GM19467 (cell line): ENCODE data around the gene HSF2.
A peak's percentile ranks its signal among the peaks of the same experiment; 100 is the strongest.

Experiments used
- ATAC-seq: cut with Tn5 transposase; IDR thresholded peaks from one replicate; pipeline ENCODE4 v1.9.1; 2021; ENCODE audit warnings: mild to moderate bottlenecking, moderate library complexity; ENCODE audit not compliant: unreplicated experiment

The HSF2 gene

GRCh38 chr6:122394016-122394415 is 5.4 kb upstream of the HSF2 start:
- no peak for ATAC-seq

- ATAC-seq: no peak
These were observed 451 bp upstream of the HSF2 start for GRCh38 chr6:122399055-122399347.

GRCh38 chr6:122400121-122400450 is 634 bp downstream of the HSF2 start:
- peak; percentile 13 for ATAC-seq

GRCh38 chr6:122400462-122401089 is 1.1 kb downstream of the HSF2 start:
- no peak for ATAC-seq

GRCh38 chr6:122401104-122401503 is 1.7 kb downstream of the HSF2 start:
- no peak for ATAC-seq

GRCh38 chr6:122404444-122404843 is 5.0 kb downstream of the HSF2 start:
- no peak for ATAC-seq

GRCh38 chr6:122405417-122405816 is 6.0 kb downstream of the HSF2 start:
- ATAC-seq: no peak

GRCh38 chr6:122406187-122406586 is 6.7 kb downstream of the HSF2 start:
- ATAC-seq: no peak

GRCh38 chr6:122407712-122408111 is 8.3 kb downstream of the HSF2 start:
- no peak for ATAC-seq

- no peak for ATAC-seq
These were observed 8.8 kb downstream of the HSF2 start for GRCh38 chr6:122408240-122408639.

GRCh38 chr6:122408702-122409458 is 9.4 kb downstream of the HSF2 start:
- ATAC-seq: no peak

GRCh38 chr6:122412001-122412400 is 12.5 kb downstream of the HSF2 start:
- no peak for ATAC-seq

- no peak for ATAC-seq
These were observed 17.4 kb downstream of the HSF2 start for GRCh38 chr6:122416825-122417224.

GRCh38 chr6:122422003-122422402 is 22.6 kb downstream of the HSF2 start:
- ATAC-seq: no peak

GRCh38 chr6:122422614-122423267 is 23.3 kb downstream of the HSF2 start:
- ATAC-seq: no peak

- ATAC-seq: no peak
These were observed 24.3 kb downstream of the HSF2 start for GRCh38 chr6:122423734-122424133.

GRCh38 chr6:122426597-122426996 is 27.1 kb downstream of the HSF2 start:
- ATAC-seq: no peak

GRCh38 chr6:122428781-122429180 is 29.3 kb downstream of the HSF2 start:
- no peak for ATAC-seq

GRCh38 chr6:122429323-122429722 is 29.9 kb downstream of the HSF2 start:
- no peak for ATAC-seq

GRCh38 chr6:122431780-122432179 is 32.3 kb downstream of the HSF2 start:
- no peak for ATAC-seq

GRCh38 chr6:122432816-122433215 is 33.4 kb downstream of the HSF2 start:
- no peak for ATAC-seq

- ATAC-seq: no peak
These were observed 39.5 kb downstream of the HSF2 start for GRCh38 chr6:122438975-122439374.
